Mammary epithelial cell (primary cell): ENCODE data around the gene CDC25C.

Experiments used
- EZH2 ChIP-seq: IDR thresholded peaks from 2 replicates; pipeline ENCODE4 v1.6.1; 2012; ENCODE audit warnings: low read length, inconsistent platforms, borderline replicate concordance
- TF ChIP-seq, protein P1 (sequence below), 2 donors: IDR thresholded peaks in 1 of 2; conservative IDR thresholded peaks in 1 of 2; 2 replicates each; pipeline ENCODE4 v1.5.1; 2011 to 2012; ENCODE audit warnings: inconsistent platforms in 2 of 2, low read length in 2 of 2, mild to moderate bottlenecking in 2 of 2, control low read depth in 1 of 2, low read depth in 1 of 2; ENCODE audit not compliant: insufficient read depth in 1 of 2; ENCODE audit errors: extremely low read depth in 1 of 2

- TF ChIP-seq, protein P1, sequence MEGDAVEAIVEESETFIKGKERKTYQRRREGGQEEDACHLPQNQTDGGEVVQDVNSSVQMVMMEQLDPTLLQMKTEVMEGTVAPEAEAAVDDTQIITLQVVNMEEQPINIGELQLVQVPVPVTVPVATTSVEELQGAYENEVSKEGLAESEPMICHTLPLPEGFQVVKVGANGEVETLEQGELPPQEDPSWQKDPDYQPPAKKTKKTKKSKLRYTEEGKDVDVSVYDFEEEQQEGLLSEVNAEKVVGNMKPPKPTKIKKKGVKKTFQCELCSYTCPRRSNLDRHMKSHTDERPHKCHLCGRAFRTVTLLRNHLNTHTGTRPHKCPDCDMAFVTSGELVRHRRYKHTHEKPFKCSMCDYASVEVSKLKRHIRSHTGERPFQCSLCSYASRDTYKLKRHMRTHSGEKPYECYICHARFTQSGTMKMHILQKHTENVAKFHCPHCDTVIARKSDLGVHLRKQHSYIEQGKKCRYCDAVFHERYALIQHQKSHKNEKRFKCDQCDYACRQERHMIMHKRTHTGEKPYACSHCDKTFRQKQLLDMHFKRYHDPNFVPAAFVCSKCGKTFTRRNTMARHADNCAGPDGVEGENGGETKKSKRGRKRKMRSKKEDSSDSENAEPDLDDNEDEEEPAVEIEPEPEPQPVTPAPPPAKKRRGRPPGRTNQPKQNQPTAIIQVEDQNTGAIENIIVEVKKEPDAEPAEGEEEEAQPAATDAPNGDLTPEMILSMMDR (conservative IDR thresholded peaks at IDR 0.05 in 1 of 2, IDR thresholded peaks at IDR 0.05 in 1 of 2; ENCODE audit: extremely low read depth in 1 of 2, insufficient read depth in 1 of 2, low read depth in 1 of 2, low read length in 2 of 2), result no peak
- TF ChIP-seq EZH2, result no peak
Observed at GRCh38 chr5:138275895-138276294, 55.7 kb downstream of the CDC25C start.
